H9 (cell line): ENCODE results near the gene EXOC3L1. TPM values are rescaled to one million over a fixed set of nuclear protein-coding genes. Genes with fewer than 3 reads are reported as not detected.

Experiments
- DNase-seq: peaks from one replicate; pipeline ENCODE4 v3.0.0-alpha.2; 2017
- H2AFZ ChIP-seq: one replicate; pipeline ENCODE4 v1.6.1; 2013; ENCODE audit warnings: mild to moderate bottlenecking, low read length, control low read depth, moderate library complexity
- H2AK5ac ChIP-seq: 2 replicates; pipeline ENCODE4 v1.6.1; 2013; ENCODE audit warnings: low read length, control low read depth, mixed read lengths; ENCODE audit not compliant: insufficient read length
- H2BK120ac ChIP-seq: one replicate; pipeline ENCODE4 v1.6.1; 2013; ENCODE audit warnings: low read depth, mild to moderate bottlenecking, low read length, control low read depth, inconsistent platforms; ENCODE audit not compliant: poor library complexity, severe bottlenecking
- H2BK12ac ChIP-seq: 2 replicates; pipeline ENCODE4 v1.6.1; 2013; ENCODE audit warnings: low read length, control low read depth, mixed read lengths, low read depth; ENCODE audit not compliant: insufficient read length
- H2BK15ac ChIP-seq: 2 replicates; pipeline ENCODE4 v1.6.1; 2013; ENCODE audit warnings: low read depth, low read length, control low read depth
- H2BK20ac ChIP-seq: one replicate; pipeline ENCODE4 v1.6.1; 2013; ENCODE audit warnings: low read depth, mild to moderate bottlenecking, low read length, control low read depth, inconsistent platforms; ENCODE audit not compliant: poor library complexity, severe bottlenecking
- H2BK5ac ChIP-seq: 2 replicates; pipeline ENCODE4 v1.6.1; 2013; ENCODE audit warnings: low read length, control low read depth, mixed read lengths; ENCODE audit not compliant: insufficient read length
- H3K14ac ChIP-seq: 2 replicates; pipeline ENCODE4 v1.6.1; 2013; ENCODE audit warnings: low read length, control low read depth; ENCODE audit not compliant: insufficient read depth
- H3K18ac ChIP-seq: 2 replicates; pipeline ENCODE4 v1.6.1; 2013; ENCODE audit warnings: low read depth, mild to moderate bottlenecking, mixed read lengths, low read length, control low read depth; ENCODE audit not compliant: insufficient read length
- H3K23ac ChIP-seq: 2 replicates; pipeline ENCODE4 v1.6.1; 2013; ENCODE audit warnings: low read length, control low read depth, mixed read lengths, low read depth; ENCODE audit not compliant: insufficient read length
- H3K23me2 ChIP-seq: 2 replicates; pipeline ENCODE4 v1.6.1; 2013; ENCODE audit warnings: low read depth, mild to moderate bottlenecking, mixed read lengths, low read length, control low read depth; ENCODE audit not compliant: insufficient read length, poor library complexity, severe bottlenecking
- H3K27ac ChIP-seq: 2 replicates; pipeline ENCODE4 v1.5.1; 2013; ENCODE audit warnings: low read length, control low read depth, mixed read lengths, low read depth; ENCODE audit not compliant: insufficient read length
- H3K27me3 ChIP-seq: 2 replicates; pipeline ENCODE4 v1.6.1; 2013; ENCODE audit warnings: low read length, control low read depth, inconsistent platforms; ENCODE audit not compliant: insufficient read depth
- H3K4ac ChIP-seq: 2 replicates; pipeline ENCODE4 v1.6.1; 2013; ENCODE audit warnings: low read depth, mild to moderate bottlenecking, control low read depth, inconsistent platforms, low read length, moderate library complexity
- H3K4me1 ChIP-seq: 2 replicates; pipeline ENCODE4 v1.6.1; 2013; ENCODE audit warnings: low read length, control low read depth, inconsistent platforms; ENCODE audit not compliant: insufficient read depth
- H3K4me2 ChIP-seq: 2 replicates; pipeline ENCODE4 v1.6.1; 2013; ENCODE audit warnings: low read length, control low read depth, mixed read lengths; ENCODE audit not compliant: insufficient read length, insufficient read depth
- H3K56ac ChIP-seq: 2 replicates; pipeline ENCODE4 v1.6.1; 2013; ENCODE audit warnings: low read depth, mild to moderate bottlenecking, mixed read lengths, low read length, control low read depth; ENCODE audit not compliant: insufficient read length
- H3K79me1 ChIP-seq: 2 replicates; pipeline ENCODE4 v1.6.1; 2013; ENCODE audit warnings: low read depth, mild to moderate bottlenecking, moderate library complexity, low read length, control low read depth, inconsistent platforms; ENCODE audit not compliant: insufficient read depth, poor library complexity, severe bottlenecking
- H3K79me2 ChIP-seq: 2 replicates; pipeline ENCODE4 v1.6.1; 2013; ENCODE audit warnings: low read length, control low read depth, inconsistent platforms; ENCODE audit not compliant: insufficient read depth
- H3K9ac ChIP-seq: 2 replicates; pipeline ENCODE4 v1.6.1; 2013; ENCODE audit warnings: low read length, control low read depth, mixed read lengths; ENCODE audit not compliant: insufficient read length; ENCODE audit errors: extremely low read depth
- H3K9me3 ChIP-seq: one replicate; pipeline ENCODE4 v1.6.1; 2013; ENCODE audit warnings: low read depth, low read length, inconsistent platforms; ENCODE audit not compliant: control insufficient read depth
- H3T11ph ChIP-seq: one replicate; pipeline ENCODE4 v1.6.1; 2013; ENCODE audit warnings: mild to moderate bottlenecking, low read length, control low read depth, inconsistent platforms
- H4K20me1 ChIP-seq: one replicate; pipeline ENCODE4 v1.6.1; 2013; ENCODE audit not compliant: control insufficient read depth, insufficient read length, insufficient read depth
- H4K5ac ChIP-seq: 2 replicates; pipeline ENCODE4 v1.6.1; 2013; ENCODE audit warnings: low read depth, mild to moderate bottlenecking, mixed read lengths, low read length, control low read depth; ENCODE audit not compliant: insufficient read length
- H4K8ac ChIP-seq: replicated peaks from 2 replicates; pipeline ENCODE4 v1.6.1; 2013; ENCODE audit warnings: low read length, control low read depth, mixed read lengths, low read depth; ENCODE audit not compliant: insufficient read length
- H4K91ac ChIP-seq: 2 replicates; pipeline ENCODE4 v1.6.1; 2013; ENCODE audit warnings: low read depth, mild to moderate bottlenecking, moderate library complexity, mixed read lengths, low read length, control low read depth; ENCODE audit not compliant: insufficient read length
- H3K27ac Mint-ChIP-seq, 3 experiments: 2 replicates in 2 of 3; 3 replicates in 1 of 3; pipeline ENCODE4 v1.8.0; 2020 to 2021; ENCODE audit warnings: mixed read lengths in 3 of 3, mild to moderate bottlenecking in 1 of 3, moderate library complexity in 1 of 3
- H3K27me3 Mint-ChIP-seq: 2 replicates; pipeline ENCODE4 v1.8.0; 2021; ENCODE audit warnings: low read depth, mild to moderate bottlenecking, moderate library complexity, mixed read lengths
- H3K36me3 Mint-ChIP-seq, 3 experiments: 2 replicates in 2 of 3; 3 replicates in 1 of 3; pipeline ENCODE4 v1.8.0; 2020 to 2021; ENCODE audit warnings: low read depth in 3 of 3, mixed read lengths in 3 of 3; ENCODE audit not compliant: insufficient read depth in 1 of 3
- H3K4me1 Mint-ChIP-seq, 2 experiments: 2 replicates each; pipeline ENCODE4 v1.8.0; 2020; ENCODE audit warnings: mixed read lengths in 2 of 2
- H3K4me3 Mint-ChIP-seq, 2 experiments: 2 replicates in 1 of 2; 3 replicates in 1 of 2; pipeline ENCODE4 v1.8.0; 2020 to 2021; ENCODE audit warnings: mild to moderate bottlenecking in 2 of 2, mixed read lengths in 2 of 2, moderate library complexity in 1 of 2
- H3K9me3 Mint-ChIP-seq, 2 experiments: 2 replicates in 1 of 2; 3 replicates in 1 of 2; pipeline ENCODE4 v1.8.0; 2020; ENCODE audit warnings: mild to moderate bottlenecking in 2 of 2, mixed read lengths in 2 of 2, moderate library complexity in 1 of 2
- WGBS: extraction: QIAGEN DNeasy Blood & Tissue Kit; methylation state at CpG from one replicate; pipeline ENCODE4 v1.1.7; 2013; ENCODE audit warnings: missing lambda C conversion rate, low lambda C conversion rate, mixed read lengths; ENCODE audit not compliant: insufficient read length; ENCODE audit errors: extremely low coverage; 5-methylcytosine and 5-hydroxymethylcytosine counted together
- total RNA-seq: library from RNA; stranded (reverse); gene quantifications from 2 replicates; pipeline ENCODE4 v1.2.1, GENCODE V29; 2021
- TF ChIP-seq, protein P1 (sequence below): fragments of 200-600 bp; sonication (generic); conservative IDR thresholded peaks from 3 replicates; pipeline ENCODE4 v1.8.0; 2021; ENCODE audit warnings: antibody characterized with exemption, mild to moderate bottlenecking

The EXOC3L1 gene
- total RNA-seq, 1 experiment from 2014 or later: 3.3 TPM

DNA sequence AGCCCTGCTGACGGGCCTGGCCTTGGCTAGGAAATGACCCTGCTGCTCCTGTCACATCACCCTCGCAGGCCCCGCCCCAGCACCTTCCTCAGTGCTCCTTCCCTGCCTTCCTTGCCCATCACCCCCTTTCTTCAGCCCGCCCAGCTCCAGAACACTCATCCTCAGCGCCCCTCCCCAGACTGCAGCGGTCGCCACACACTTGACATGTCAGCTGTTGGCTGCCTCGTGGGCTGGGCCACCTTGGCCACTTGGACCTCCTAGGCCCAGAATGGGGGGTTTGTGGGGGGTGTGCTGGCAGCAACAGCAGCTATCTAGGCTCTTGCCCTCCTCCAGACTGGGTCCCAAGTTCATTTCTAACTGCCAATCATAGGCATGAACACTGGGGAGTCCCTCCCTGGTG is 19.6 kb upstream of the EXOC3L1 start:
- no CpG with 5 or more reads among the region's 8 CpGs for WGBS
- Histone ChIP-seq H4K8ac (no peak overlapping the region), H3K4me2 (no peak overlapping the region), H2BK20ac (no peak overlapping the region), H3K27me3 (no peaks in the 10 kb centered on the region; the same call in 1 of the 2 replicates), H3K79me2 (no peaks in the 10 kb centered on the region), H3T11ph (no peak overlapping the region), H3K56ac (no peak overlapping the region), H3K4ac (no peak overlapping the region), H2BK5ac (no peak overlapping the region), H2BK15ac (no peak overlapping the region), H3K4me1 (no peaks in the 10 kb centered on the region), H3K23me2 (no peaks in the 10 kb centered on the region), H3K27ac (no peak overlapping the region), H2BK120ac (no peak overlapping the region), H3K23ac (no peak overlapping the region), H4K91ac (no peak overlapping the region), H3K9me3 (no peaks in the 10 kb centered on the region), H3K9ac (no peak overlapping the region), H3K14ac (no peak overlapping the region), H3K18ac (no peak overlapping the region), H2AK5ac (no peak overlapping the region), H2BK12ac (no peak overlapping the region), H3K79me1 (no peaks in the 10 kb centered on the region), H4K5ac (no peak overlapping the region), H4K20me1 (no peaks in the 10 kb centered on the region), H2AFZ (no peak overlapping the region)
- no peak for DNase-seq
- H3K9me3 Mint-ChIP-seq: no peaks in the 10 kb centered on the region
- H3K4me3 Mint-ChIP-seq: no peak overlapping the region
- no peak overlapping the region for H3K27ac Mint-ChIP-seq
- H3K27me3 Mint-ChIP-seq: peaks cover 21% of the 10 kb centered on the region
- H3K36me3 Mint-ChIP-seq: no peaks in the 10 kb centered on the region; a peak in 2 of 7 replicates
- TF ChIP-seq, protein P1, sequence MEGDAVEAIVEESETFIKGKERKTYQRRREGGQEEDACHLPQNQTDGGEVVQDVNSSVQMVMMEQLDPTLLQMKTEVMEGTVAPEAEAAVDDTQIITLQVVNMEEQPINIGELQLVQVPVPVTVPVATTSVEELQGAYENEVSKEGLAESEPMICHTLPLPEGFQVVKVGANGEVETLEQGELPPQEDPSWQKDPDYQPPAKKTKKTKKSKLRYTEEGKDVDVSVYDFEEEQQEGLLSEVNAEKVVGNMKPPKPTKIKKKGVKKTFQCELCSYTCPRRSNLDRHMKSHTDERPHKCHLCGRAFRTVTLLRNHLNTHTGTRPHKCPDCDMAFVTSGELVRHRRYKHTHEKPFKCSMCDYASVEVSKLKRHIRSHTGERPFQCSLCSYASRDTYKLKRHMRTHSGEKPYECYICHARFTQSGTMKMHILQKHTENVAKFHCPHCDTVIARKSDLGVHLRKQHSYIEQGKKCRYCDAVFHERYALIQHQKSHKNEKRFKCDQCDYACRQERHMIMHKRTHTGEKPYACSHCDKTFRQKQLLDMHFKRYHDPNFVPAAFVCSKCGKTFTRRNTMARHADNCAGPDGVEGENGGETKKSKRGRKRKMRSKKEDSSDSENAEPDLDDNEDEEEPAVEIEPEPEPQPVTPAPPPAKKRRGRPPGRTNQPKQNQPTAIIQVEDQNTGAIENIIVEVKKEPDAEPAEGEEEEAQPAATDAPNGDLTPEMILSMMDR: no peak
- H3K4me1 Mint-ChIP-seq: peaks cover 10 to 12% of the 10 kb centered on the region in 2 experiments; a peak in 3 of 4 replicates
